Cardiac septum (tissue), 1 donor: ENCODE measurements around the gene SRRM3. TPM values are rescaled to one million over a fixed set of nuclear protein-coding genes. Genes with fewer than 3 reads are reported as not detected.
A peak's percentile ranks its signal among the peaks of the same experiment; 100 is the strongest.
"Not testable (repeated sequence)": the region's sequence is repeated elsewhere in the genome, so short reads cannot be mapped to it uniquely, and the experiment has no call there.

ENCODE experiments used
- DNase-seq: peaks from one replicate; pipeline ENCODE4 v3.0.0-alpha.2; 2020; ENCODE audit warnings: low spot score
- intact Hi-C: fragments of 100-400 bp; cut with DNase I; formaldehyde crosslinking; loops from one replicate; pipeline ENCODE4 v1.14.0; 2022
- total RNA-seq: library from RNA; stranded (reverse); fragmentation: NEBNext Ultra II Directional; extraction: Animal tissue kit (Norgen Biotek cat#: 25700); gene quantifications from one replicate; pipeline ENCODE4 v1.2.1, GENCODE V29; 2021
- donor health status: DM: no; HTN: no; CAD: no.

SRRM3 gene
- total RNA-seq, 1 donor from 2014 or later, result 7.6 TPM

DNA sequence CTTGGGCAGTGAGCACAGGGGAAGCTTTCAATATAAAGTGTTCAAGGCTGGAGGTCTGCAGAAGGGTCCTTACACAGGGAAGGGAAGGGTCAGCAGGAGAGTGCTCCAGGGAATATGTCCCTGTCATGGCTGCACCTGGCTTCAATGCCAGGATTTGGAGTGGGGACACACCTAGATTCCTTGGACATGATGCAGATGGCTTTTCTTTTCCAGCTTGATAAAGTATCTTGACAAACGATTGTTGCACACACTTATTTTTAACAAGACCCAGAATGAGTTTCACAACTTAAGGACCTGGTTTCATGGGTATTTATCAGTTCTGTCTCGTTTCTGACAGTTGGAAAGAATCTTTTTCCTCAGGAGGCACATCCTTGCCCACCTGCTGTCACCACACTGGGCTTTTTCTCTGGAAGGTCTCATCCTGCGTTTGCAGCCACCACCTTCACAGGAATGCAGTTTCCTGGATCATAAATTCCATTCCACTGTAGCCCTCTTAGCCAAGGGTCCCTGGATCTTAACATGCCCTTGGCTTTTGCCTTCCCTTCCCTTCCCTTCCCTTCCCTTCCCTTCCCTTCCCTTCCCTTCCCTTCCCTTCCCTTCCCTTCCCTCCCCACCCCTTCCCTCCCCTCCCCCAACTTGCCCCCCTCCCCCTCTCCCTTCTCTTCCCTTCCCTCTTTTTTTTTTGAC, 21.7 kb downstream of the SRRM3 start:
- intact Hi-C loops, result no loop called here
- no peak for DNase-seq

DNA sequence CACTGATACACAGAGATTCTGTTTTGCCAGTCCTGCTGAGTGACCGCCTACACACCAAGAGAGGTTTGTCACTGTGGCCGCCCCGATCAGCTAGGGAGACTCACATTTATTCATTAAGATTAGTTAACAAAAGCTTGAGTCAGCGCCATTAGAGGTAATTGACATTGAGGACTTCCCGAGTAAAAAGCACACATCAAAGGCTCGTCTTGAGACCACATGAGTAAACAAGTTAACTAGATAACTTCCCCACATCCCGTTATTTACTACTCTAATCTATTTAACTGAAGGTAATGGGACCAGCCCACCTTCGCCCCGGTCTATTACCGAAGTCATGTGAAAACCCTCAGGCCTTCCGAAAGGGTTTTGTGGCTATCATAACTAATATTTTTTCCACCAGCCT, 23.0 kb downstream of the SRRM3 start:
- DNase-seq, result no peak
- intact Hi-C loops, result no loop called here

DNA sequence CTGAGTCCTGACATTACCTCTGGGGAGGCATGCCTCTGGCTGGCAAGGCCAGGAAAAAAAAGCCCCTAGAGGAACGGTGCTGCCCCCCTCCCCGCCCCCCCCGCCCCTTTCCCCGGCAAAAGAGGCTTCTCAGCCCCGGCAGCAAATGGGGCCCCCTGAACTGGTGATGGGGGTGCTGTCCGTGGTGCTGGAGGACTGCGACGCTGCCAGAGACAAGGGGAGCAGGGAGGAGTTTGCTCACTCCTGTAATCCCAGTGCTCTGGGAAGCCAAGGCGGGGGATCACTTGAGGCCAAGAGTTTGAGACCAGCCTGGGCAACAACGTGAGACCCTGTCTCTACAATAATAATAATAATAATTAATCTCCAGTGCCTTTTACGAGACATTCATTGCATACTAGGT, 23.7 kb downstream of the SRRM3 start:
- DNase-seq, result no peak
- intact Hi-C loops, result no loop called here

GRCh38 chr7:76225951-76226350, 24.3 kb downstream of the SRRM3 start:
- no peak for DNase-seq

GRCh38 chr7:76226878-76227423, 25.3 kb downstream of the SRRM3 start:
- intact Hi-C loops, DNase-seq: not testable (repeated sequence)

More at GRCh38 chr7:76225951-76226350, 24.3 kb downstream of the SRRM3 start:
- intact Hi-C loops, result no loop called here

- intact Hi-C loops, result no loop called here
- no peak for DNase-seq
Measured at GRCh38 chr7:76230214-76230613, 28.5 kb downstream of the SRRM3 start.

GRCh38 chr7:76231071-76231470, 29.4 kb downstream of the SRRM3 start:
- intact Hi-C loops, result no loop called here
- no peak for DNase-seq

- no peak for DNase-seq
- intact Hi-C loops, result no loop called here
Measured at GRCh38 chr7:76231583-76231982, 29.9 kb downstream of the SRRM3 start.

- DNase-seq, result no peak
- intact Hi-C loops, result no loop called here
Measured at GRCh38 chr7:76232698-76233097, 31.0 kb downstream of the SRRM3 start.

DNA sequence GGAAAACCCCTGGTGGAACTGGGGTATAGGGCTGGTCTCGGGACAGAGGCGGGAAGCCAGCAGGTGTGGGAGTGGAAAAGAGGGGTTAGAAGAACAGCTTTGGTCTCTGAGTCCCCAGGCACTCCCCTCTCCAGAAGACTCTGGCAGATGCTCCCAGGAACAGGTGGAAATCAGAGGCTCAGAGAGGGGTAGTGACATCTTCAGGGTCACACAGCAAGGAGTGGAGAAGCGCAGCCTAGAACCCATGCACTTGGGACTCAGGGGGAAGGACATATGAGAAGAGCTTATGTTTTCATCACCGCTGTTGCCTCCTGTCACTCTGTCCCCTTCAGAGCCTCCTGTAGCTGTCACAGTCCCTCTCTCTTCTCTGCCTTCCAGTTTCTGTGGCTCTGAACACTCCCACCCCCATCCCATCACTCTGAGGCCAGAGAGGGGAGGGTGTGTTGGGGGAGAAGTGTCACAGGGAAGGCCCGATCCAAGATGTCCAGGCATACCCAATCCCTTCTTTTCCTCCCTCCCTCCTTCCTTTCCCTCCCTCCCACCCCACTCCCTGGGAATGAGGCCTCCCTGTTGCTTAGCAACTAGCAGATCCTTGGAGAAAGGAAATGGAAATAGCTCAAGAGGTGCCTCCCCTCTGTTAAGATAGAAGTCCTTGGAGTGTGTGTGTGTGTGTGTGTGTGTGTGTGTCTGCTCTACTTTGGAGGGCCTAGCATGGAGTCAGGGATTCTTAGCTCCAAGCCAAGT, 32.0 kb downstream of the SRRM3 start:
- intact Hi-C loops, result no loop called here
- no peak for DNase-seq

- no peak for DNase-seq
- intact Hi-C loops, result no loop called here
Measured at GRCh38 chr7:76234282-76234584, 32.5 kb downstream of the SRRM3 start.

GRCh38 chr7:76234931-76235441, 33.3 kb downstream of the SRRM3 start:
- DNase-seq, result peak; percentile 84
- intact Hi-C loops, result no loop called here

GRCh38 chr7:76236224-76236623, 34.5 kb downstream of the SRRM3 start:
- intact Hi-C loops, result no loop called here
- no peak for DNase-seq

GRCh38 chr7:76238326-76238725, 36.6 kb downstream of the SRRM3 start:
- intact Hi-C loops, result no loop called here

GRCh38 chr7:76241141-76241540, 39.4 kb downstream of the SRRM3 start:
- DNase-seq, result no peak
- intact Hi-C loops, result no loop called here

More at GRCh38 chr7:76238326-76238725, 36.6 kb downstream of the SRRM3 start:
- DNase-seq, result no peak

DNA sequence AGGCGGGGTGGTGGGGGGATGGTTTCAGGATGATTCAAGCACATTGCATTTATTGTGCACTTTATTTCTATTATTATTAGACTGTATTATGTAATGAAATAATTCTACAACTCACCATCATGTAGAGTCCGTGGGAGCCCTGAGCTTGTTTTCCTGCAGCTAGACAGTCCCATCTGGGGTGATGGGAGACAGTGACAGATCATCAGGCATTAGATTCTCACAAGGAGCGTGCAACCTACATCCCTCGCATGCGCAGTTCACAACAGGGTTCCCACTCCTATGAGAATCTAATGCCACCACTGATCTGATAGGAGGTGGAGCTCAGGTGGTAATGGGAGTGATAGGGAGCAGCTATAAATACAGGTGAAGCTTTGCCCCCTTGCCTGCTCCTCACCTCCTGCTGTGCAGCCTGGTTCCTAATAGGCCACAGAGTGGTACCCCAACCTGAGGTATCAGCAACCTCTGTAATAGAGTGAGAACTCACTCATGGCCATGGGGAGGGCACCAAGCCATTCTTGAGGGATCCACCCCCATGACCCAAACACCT, 40.9 kb downstream of the SRRM3 start:
- intact Hi-C loops, DNase-seq: not testable (repeated sequence)

DNA sequence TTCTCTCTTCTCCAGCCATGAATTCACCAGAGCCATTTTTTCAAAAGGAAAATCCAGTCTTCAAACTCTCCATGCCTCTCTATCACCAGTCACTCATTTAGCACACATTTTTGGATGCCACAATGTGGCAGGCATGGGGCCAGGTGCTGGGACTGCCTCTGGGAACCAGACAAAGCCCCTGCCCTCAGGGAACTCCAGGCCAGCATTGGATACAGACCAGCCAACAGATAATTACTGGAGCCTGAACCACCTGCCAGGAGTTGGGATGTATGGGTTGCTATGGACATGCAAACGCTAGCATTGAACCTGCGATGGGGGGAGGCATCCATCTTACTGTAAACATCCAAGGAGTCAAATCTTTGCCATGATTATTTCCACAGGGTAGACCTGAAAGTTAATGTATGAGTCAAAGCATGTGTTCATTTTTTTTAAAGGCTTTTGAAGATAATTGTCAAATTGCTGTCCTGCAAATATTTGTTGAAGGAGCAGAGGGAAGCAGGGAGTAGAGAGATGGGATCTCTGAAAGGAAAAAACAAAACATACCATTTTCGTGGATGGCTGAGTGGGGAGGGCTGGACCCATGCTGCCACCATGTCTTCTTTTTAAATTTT, 43.2 kb downstream of the SRRM3 start:
- intact Hi-C loops, result no loop called here
- no peak for DNase-seq

GRCh38 chr7:76246804-76247389, 45.2 kb downstream of the SRRM3 start:
- no peak for DNase-seq
- intact Hi-C loops, result no loop called here

DNA sequence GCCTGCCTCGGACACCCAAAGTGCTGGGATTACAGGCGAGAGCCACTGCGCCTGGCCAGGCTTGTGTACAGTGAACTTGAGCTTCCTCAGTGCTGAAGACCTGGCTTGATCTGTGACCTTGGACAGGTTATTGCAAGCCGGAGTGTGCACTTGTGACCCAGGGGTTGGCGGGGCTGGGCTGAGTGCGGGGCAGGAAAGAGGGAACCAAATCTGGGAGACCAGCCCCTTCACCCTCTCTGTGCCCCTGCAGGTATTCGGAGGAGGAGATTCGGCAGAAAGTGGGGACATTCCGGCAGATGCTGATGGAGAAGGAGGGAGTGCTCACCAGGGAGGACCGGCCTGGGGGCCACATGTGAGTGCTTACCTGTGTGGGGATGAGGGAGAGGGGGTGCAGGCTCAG, 46.2 kb downstream of the SRRM3 start:
- intact Hi-C loops, result no loop called here
- no peak for DNase-seq

- DNase-seq, result no peak
- intact Hi-C loops, result no loop called here
Measured at GRCh38 chr7:76252021-76252420, 50.3 kb downstream of the SRRM3 start.
